ENCODE data around the gene SMIM38.
A peak's percentile ranks its signal among the peaks of the same experiment; 100 is the strongest.

SMIM38 gene

DNA sequence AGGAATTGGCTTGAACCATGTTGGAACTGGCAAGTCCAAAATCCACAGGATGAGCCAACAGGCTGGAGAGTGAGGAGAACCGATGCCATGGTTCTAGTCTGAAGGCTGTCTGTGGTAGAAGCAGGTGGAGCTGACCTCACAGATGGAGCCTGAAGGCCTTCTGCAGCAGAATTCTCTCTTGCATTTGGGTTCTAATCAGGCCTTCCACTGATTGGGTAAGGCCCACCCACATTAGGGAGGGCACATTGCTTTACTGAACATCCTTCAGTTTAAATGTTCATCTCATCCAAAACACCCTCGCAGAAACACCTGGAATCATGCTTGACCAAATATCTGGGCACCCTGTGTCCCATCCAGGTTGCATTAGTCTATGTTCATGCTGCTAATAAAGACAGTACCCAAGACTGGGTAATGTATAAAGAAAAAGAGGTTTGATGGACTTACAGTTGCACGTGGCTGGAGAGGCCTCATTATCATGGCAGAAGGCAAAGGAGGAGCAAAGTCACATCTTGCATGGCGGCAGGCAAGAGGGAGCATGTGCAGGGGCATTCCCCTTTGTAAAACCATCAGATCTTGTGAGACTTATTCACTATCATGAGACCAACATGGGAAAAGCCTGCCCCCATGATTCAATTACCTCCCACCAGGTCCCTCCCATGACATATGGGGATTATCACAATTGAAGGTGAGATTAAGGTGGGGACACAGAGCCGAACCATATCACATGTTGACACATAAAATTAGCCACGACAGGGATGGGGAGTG, 15.9 kb downstream of the SMIM38 start:
- Mint-ChIP-seq H3K9me3 (peaks cover 0 to 27% of the 10 kb centered on the region in 2 donors), H3K4me3 (no peak overlapping the region), H3K4me1 (peaks cover 14% of the 10 kb centered on the region), H3K27ac (no peak overlapping the region), H3K27me3 (peaks cover 11% of the 10 kb centered on the region)
- ATAC-seq (no peak), DNase-seq (no peak)

- DNase-seq (no peak), ATAC-seq (no peak)
- peaks cover 4% of the 10 kb centered on the region for H3K4me1 Mint-ChIP-seq
- H3K4me3 Mint-ChIP-seq: no peak overlapping the region
- no peak overlapping the region for H3K27ac Mint-ChIP-seq
- peaks cover 5% of the 10 kb centered on the region for H3K27me3 Mint-ChIP-seq
- H3K9me3 Mint-ChIP-seq: peaks cover 0 to 27% of the 10 kb centered on the region in 2 donors
These were observed 16.9 kb downstream of the SMIM38 start for GRCh38 chr11:69172674-69173073.

- ATAC-seq: no peak
- Mint-ChIP-seq H3K4me3 (no peak overlapping the region), H3K4me1 (no peaks in the 10 kb centered on the region), H3K9me3 (peaks cover 0 to 27% of the 10 kb centered on the region in 2 donors), H3K27ac (no peak overlapping the region), H3K27me3 (no peaks in the 10 kb centered on the region)
- DNase-seq: no peak
These were observed 17.6 kb downstream of the SMIM38 start for GRCh38 chr11:69173331-69173730.

- Mint-ChIP-seq H3K4me1 (no peaks in the 10 kb centered on the region), H3K4me3 (no peak overlapping the region), H3K9me3 (peaks cover 0 to 25% of the 10 kb centered on the region in 2 donors), H3K27ac (no peak overlapping the region), H3K27me3 (peaks cover under 1% of the 10 kb centered on the region)
- no peak for ATAC-seq
- DNase-seq: no peak
These were observed 18.3 kb downstream of the SMIM38 start for GRCh38 chr11:69173925-69174581.

DNA sequence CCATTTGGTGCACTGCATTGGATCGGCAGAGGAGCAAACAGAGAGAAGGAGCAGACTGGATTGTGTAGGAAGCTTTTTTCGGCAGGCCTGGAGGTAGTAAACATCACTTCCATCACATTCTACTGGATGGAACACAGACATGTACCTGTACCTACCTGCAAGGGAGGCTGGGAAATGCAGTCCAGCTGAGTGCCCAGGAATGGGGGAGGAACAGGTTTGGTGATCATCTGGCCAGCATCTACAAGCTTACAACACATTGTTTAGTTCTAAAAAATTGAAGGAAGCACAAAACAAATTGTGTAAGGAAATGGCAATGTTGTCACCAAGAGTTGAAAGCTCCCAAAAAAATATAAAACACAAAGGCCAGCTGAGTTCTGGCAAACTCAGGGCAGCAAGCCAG, 19.1 kb downstream of the SMIM38 start:
- Mint-ChIP-seq H3K27ac (no peak overlapping the region), H3K27me3 (peaks cover 9% of the 10 kb centered on the region), H3K4me3 (no peak overlapping the region), H3K9me3 (peaks cover 0 to 18% of the 10 kb centered on the region in 2 donors), H3K4me1 (no peaks in the 10 kb centered on the region)
- no peak for ATAC-seq
- no peak for DNase-seq

- DNase-seq (no peak), ATAC-seq (no peak)
- no peak overlapping the region for H3K4me3 Mint-ChIP-seq
These were observed 23.2 kb downstream of the SMIM38 start for GRCh38 chr11:69178819-69179482.

GRCh38 chr11:69180226-69180625, 24.5 kb downstream of the SMIM38 start:
- DNase-seq (no peak), ATAC-seq (no peak)
- Mint-ChIP-seq H3K27me3 (peaks cover 27% of the 10 kb centered on the region), H3K4me1 (peaks cover 8% of the 10 kb centered on the region), H3K9me3 (no peaks in the 10 kb centered on the region), H3K27ac (no peak overlapping the region), H3K4me3 (no peak overlapping the region)

More at GRCh38 chr11:69178819-69179482, 23.2 kb downstream of the SMIM38 start:
- Mint-ChIP-seq H3K4me1 (peaks cover 8% of the 10 kb centered on the region), H3K9me3 (peaks cover 0 to 8% of the 10 kb centered on the region in 2 donors), H3K27ac (no peak overlapping the region), H3K27me3 (peaks cover 26% of the 10 kb centered on the region)

DNA sequence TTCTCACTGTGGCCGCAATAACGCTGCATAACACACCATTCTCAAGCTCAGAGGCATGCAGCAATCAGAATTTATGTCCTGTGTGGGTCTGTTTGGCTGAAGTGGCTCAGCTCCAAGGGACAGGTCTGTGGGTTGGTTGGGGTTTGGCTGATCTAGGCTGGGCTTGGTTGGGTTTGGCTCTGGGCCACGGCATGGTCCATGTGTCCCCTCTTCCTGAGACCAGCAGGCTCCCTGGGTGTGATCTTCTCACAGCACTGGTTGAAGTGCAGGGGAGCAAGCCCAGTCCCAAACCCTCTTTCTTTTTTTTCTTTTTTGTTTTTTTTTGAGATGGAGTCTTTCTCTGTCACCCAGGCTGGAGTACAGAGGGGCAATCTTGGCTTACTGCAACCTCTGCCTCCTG, 25.0 kb downstream of the SMIM38 start:
- no peak overlapping the region for H3K27ac Mint-ChIP-seq

DNA sequence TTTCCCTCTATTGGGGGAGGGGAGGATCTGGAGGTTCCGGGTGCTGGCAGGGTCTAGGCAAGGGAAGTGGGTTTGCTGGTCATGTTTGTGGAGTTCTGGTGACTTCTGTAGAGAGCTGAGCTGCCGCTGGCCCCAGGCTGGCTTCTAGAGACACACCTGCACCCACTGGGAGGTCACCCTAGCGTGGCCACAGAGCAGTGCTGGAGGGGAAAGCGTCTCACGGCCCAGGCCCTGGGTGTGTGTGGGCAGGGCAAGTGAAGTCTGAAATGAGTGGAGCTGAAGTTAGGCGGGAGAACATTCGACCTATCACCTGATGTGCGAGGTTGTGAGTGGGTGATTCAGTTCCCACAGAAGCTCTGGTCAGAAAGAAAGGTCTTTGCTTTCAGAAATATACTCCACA, 27.9 kb downstream of the SMIM38 start:
- Mint-ChIP-seq H3K4me3 (no peak overlapping the region), H3K27me3 (peaks cover 27% of the 10 kb centered on the region), H3K4me1 (peaks cover 8% of the 10 kb centered on the region), H3K9me3 (peaks cover 6 to 12% of the 10 kb centered on the region in 2 donors), H3K27ac (no peak overlapping the region)
- ATAC-seq: no peak
- no peak for DNase-seq

More for the DNA sequence above, 25.0 kb downstream of the SMIM38 start:
- peaks cover 8% of the 10 kb centered on the region for H3K4me1 Mint-ChIP-seq
- H3K9me3 Mint-ChIP-seq: no peaks in the 10 kb centered on the region
- no peak for DNase-seq
- no peak overlapping the region for H3K4me3 Mint-ChIP-seq
- ATAC-seq: no peak
- peaks cover 27% of the 10 kb centered on the region for H3K27me3 Mint-ChIP-seq

GRCh38 chr11:69186316-69187260, 30.9 kb downstream of the SMIM38 start:
- no peak overlapping the region for H3K27ac Mint-ChIP-seq
- ATAC-seq: no peak
- peaks cover 9% of the 10 kb centered on the region for H3K27me3 Mint-ChIP-seq
- H3K4me3 Mint-ChIP-seq: no peak overlapping the region
- H3K4me1 Mint-ChIP-seq: peaks cover 8% of the 10 kb centered on the region
- peaks cover 12 to 24% of the 10 kb centered on the region in 2 donors for H3K9me3 Mint-ChIP-seq
- DNase-seq: no peak

GRCh38 chr11:69187540-69188065, 31.9 kb downstream of the SMIM38 start:
- no peak overlapping the region for H3K27ac Mint-ChIP-seq
- DNase-seq (no peak), ATAC-seq (no peak)
- H3K27me3 Mint-ChIP-seq: peaks cover 9% of the 10 kb centered on the region
- no peak overlapping the region for H3K4me3 Mint-ChIP-seq
- peaks cover 12 to 24% of the 10 kb centered on the region in 2 donors for H3K9me3 Mint-ChIP-seq
- H3K4me1 Mint-ChIP-seq: peaks cover 8% of the 10 kb centered on the region

DNA sequence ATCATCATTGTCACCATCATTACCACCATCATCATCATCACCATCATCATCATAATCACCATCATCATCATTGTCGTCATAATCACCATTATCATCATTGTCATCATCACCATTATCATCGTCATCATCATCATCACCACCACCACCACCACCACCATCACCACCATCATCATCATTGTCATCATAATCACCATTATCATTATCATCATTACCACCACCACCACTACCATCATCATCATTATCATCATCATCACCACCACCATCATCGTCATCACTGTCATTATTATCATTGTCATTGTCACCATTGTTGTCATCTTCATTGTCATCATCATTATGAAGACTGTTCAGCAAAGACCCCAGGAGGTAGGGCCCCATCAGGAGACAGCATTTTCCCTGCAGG, 33.3 kb downstream of the SMIM38 start:
- Mint-ChIP-seq H3K4me3 (no peak overlapping the region), H3K27me3 (no peaks in the 10 kb centered on the region), H3K4me1 (no peaks in the 10 kb centered on the region), H3K9me3 (peaks cover 12 to 25% of the 10 kb centered on the region in 2 donors), H3K27ac (no peak overlapping the region)
- DNase-seq: no peak
- no peak for ATAC-seq

GRCh38 chr11:69190796-69191536, 35.2 kb downstream of the SMIM38 start:
- Mint-ChIP-seq H3K27ac (peak overlapping the region in 1 of 2 donors; percentile 10), H3K4me1 (no peaks in the 10 kb centered on the region), H3K9me3 (peaks cover 22 to 37% of the 10 kb centered on the region in 2 donors), H3K4me3 (no peak overlapping the region), H3K27me3 (no peaks in the 10 kb centered on the region)
- DNase-seq (no peak), ATAC-seq (no peak)

DNA sequence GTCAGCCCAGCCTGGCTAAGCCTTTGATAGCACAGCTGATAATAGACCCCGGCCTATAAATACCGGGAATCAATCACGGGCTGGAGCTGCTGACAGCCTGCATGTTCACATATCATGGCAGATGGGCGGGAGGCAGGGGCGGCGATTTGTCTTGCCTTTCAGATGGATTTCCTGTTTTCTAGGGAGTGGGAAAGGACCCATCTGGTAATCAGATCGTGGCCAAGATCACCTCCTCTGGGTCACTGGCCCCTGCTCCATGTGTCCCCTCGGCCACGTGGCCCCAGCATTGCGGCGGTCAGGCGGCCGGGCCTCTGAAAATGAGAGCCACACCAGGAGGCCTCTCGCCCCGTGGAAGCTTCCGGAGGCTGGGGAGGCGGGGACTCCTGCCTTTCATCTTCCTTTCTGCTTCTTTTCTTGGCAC, 36.6 kb downstream of the SMIM38 start:
- Mint-ChIP-seq H3K9me3 (peaks cover 22 to 37% of the 10 kb centered on the region in 2 donors), H3K4me1 (no peaks in the 10 kb centered on the region), H3K27ac (no peak overlapping the region), H3K27me3 (no peaks in the 10 kb centered on the region), H3K4me3 (no peak overlapping the region)
- ATAC-seq (no peak), DNase-seq (no peak)
